ENCODE results near the gene TMEM17.

DNA sequence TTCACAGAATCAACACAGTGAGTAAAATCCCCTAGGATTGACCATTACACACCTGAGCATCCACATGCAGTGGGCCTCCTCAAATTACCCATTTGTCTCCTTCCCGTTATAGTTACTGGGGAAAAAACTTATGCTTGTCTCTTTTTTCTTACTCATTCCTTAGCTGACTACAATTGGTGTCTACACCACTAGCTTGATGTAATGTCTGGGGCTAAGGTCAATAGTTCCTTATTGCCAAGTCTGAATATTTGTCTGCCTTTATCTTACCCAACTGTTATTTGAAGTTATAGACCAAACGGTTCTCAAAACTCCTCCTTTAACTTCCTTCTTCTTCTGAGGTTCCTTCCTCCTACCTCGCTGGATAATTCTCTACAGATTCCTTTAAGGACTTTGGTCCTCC, 41.9 kb upstream of the TMEM17 start:
- no peak for TF ChIP-seq ZNF766 (CRISPR knock-in tag; IDR thresholded peaks at IDR 0.05; ENCODE audit: borderline replicate concordance)
- TF ChIP-seq EHMT2 (IDR thresholded peaks at IDR 0.05; ENCODE audit: borderline replicate concordance, low read depth, low read length) = no peak
- TF ChIP-seq, protein P1, sequence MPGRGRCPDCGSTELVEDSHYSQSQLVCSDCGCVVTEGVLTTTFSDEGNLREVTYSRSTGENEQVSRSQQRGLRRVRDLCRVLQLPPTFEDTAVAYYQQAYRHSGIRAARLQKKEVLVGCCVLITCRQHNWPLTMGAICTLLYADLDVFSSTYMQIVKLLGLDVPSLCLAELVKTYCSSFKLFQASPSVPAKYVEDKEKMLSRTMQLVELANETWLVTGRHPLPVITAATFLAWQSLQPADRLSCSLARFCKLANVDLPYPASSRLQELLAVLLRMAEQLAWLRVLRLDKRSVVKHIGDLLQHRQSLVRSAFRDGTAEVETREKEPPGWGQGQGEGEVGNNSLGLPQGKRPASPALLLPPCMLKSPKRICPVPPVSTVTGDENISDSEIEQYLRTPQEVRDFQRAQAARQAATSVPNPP (CRISPR knock-in tag; IDR thresholded peaks at IDR 0.05) = no peak
- TF ChIP-seq, protein P2, sequence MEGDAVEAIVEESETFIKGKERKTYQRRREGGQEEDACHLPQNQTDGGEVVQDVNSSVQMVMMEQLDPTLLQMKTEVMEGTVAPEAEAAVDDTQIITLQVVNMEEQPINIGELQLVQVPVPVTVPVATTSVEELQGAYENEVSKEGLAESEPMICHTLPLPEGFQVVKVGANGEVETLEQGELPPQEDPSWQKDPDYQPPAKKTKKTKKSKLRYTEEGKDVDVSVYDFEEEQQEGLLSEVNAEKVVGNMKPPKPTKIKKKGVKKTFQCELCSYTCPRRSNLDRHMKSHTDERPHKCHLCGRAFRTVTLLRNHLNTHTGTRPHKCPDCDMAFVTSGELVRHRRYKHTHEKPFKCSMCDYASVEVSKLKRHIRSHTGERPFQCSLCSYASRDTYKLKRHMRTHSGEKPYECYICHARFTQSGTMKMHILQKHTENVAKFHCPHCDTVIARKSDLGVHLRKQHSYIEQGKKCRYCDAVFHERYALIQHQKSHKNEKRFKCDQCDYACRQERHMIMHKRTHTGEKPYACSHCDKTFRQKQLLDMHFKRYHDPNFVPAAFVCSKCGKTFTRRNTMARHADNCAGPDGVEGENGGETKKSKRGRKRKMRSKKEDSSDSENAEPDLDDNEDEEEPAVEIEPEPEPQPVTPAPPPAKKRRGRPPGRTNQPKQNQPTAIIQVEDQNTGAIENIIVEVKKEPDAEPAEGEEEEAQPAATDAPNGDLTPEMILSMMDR (CRISPR knock-in tag; IDR thresholded peaks at IDR 0.05) = no peak
- no peak for TF ChIP-seq SAP130 (CRISPR knock-in tag; IDR thresholded peaks at IDR 0.05; ENCODE audit: low read depth)
- TF ChIP-seq, protein P3, sequence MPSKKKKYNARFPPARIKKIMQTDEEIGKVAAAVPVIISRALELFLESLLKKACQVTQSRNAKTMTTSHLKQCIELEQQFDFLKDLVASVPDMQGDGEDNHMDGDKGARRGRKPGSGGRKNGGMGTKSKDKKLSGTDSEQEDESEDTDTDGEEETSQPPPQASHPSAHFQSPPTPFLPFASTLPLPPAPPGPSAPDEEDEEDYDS (CRISPR knock-in tag; IDR thresholded peaks at IDR 0.05) = no peak
- TF ChIP-seq ZNF24 (IDR thresholded peaks at IDR 0.05) = no peak
- TF ChIP-seq POLR2A (IDR thresholded peaks at IDR 0.05; ENCODE audit: insufficient read depth in 1 of 2, low read depth in 2 of 2, low read length in 2 of 2) = no peak
- TF ChIP-seq IKZF1 (IDR thresholded peaks at IDR 0.05) = no peak
- TF ChIP-seq NFYB (CRISPR knock-in tag; IDR thresholded peaks at IDR 0.05) = no peak
